ENCODE data around the gene LAPTM5. TPM values are rescaled to one million over a fixed set of nuclear protein-coding genes. Genes with fewer than 3 reads are reported as not detected.

Gene LAPTM5
- total RNA-seq, 1 donor from 2014 or later, result 3.1 TPM

GRCh38 chr1:30775433-30775975 is 17.9 kb upstream of the LAPTM5 start:
- Histone ChIP-seq H3K27me3 (ENCODE audit: control insufficient read depth, insufficient read depth, low read length) (no peaks in the 10 kb centered on the region), H3K36me3 (ENCODE audit: control insufficient read depth, insufficient read depth, low read length) (no peaks in the 10 kb centered on the region), H3K4me3 (ENCODE audit: low read depth, low read length) (no peak overlapping the region)
- no peak for TF ChIP-seq CTCF (IDR thresholded peaks at IDR 0.05; ENCODE audit: insufficient read depth, low read length, poor library complexity, severe bottlenecking)
- no peak for DNase-seq (ENCODE audit: low read depth)

GRCh38 chr1:30774550-30775432 is 17.2 kb upstream of the LAPTM5 start:
- H3K4me3 ChIP-seq (ENCODE audit: low read depth, low read length), result no peak overlapping the region
- no peaks in the 10 kb centered on the region for H3K27me3 ChIP-seq (ENCODE audit: control insufficient read depth, insufficient read depth, low read length)
- no peak for DNase-seq (ENCODE audit: low read depth)
- TF ChIP-seq CTCF (IDR thresholded peaks at IDR 0.05; ENCODE audit: insufficient read depth, low read length, poor library complexity, severe bottlenecking), result no peak
- H3K36me3 ChIP-seq (ENCODE audit: control insufficient read depth, insufficient read depth, low read length), result no peaks in the 10 kb centered on the region

- no peaks in the 10 kb centered on the region for H3K36me3 ChIP-seq (ENCODE audit: control insufficient read depth, insufficient read depth, low read length)
- H3K4me3 ChIP-seq (ENCODE audit: low read depth, low read length), result no peak overlapping the region
- DNase-seq (ENCODE audit: low read depth), result no peak
- no peaks in the 10 kb centered on the region for H3K27me3 ChIP-seq (ENCODE audit: control insufficient read depth, insufficient read depth, low read length)
- TF ChIP-seq CTCF (IDR thresholded peaks at IDR 0.05; ENCODE audit: insufficient read depth, low read length, poor library complexity, severe bottlenecking), result no peak
Measured at GRCh38 chr1:30773722-30774358, 16.3 kb upstream of the LAPTM5 start.

GRCh38 chr1:30771005-30771404 is 13.4 kb upstream of the LAPTM5 start:
- no peak for TF ChIP-seq CTCF (IDR thresholded peaks at IDR 0.05; ENCODE audit: insufficient read depth, low read length, poor library complexity, severe bottlenecking)
- H3K27me3 ChIP-seq (ENCODE audit: control insufficient read depth, insufficient read depth, low read length), result no peaks in the 10 kb centered on the region
- no peaks in the 10 kb centered on the region for H3K36me3 ChIP-seq (ENCODE audit: control insufficient read depth, insufficient read depth, low read length)
- DNase-seq (ENCODE audit: low read depth), result no peak
- H3K4me3 ChIP-seq (ENCODE audit: low read depth, low read length), result no peak overlapping the region

GRCh38 chr1:30770150-30770549 is 12.6 kb upstream of the LAPTM5 start:
- no peak for TF ChIP-seq CTCF (IDR thresholded peaks at IDR 0.05; ENCODE audit: insufficient read depth, low read length, poor library complexity, severe bottlenecking)
- DNase-seq (ENCODE audit: low read depth), result no peak
- no peaks in the 10 kb centered on the region for H3K27me3 ChIP-seq (ENCODE audit: control insufficient read depth, insufficient read depth, low read length)
- no peak overlapping the region for H3K4me3 ChIP-seq (ENCODE audit: low read depth, low read length)
- no peaks in the 10 kb centered on the region for H3K36me3 ChIP-seq (ENCODE audit: control insufficient read depth, insufficient read depth, low read length)

Measured in kidney epithelial cell (primary cell).